GM18511 (cell line): ENCODE measurements around the gene P2RX7.
"Not testable (repeated sequence)": the region's sequence is repeated elsewhere in the genome, so short reads cannot be mapped to it uniquely, and the experiment has no call there.

Source experiments
- ATAC-seq: cut with Tn5 transposase; IDR thresholded peaks from one replicate; pipeline ENCODE4 v1.9.1; 2021; ENCODE audit warnings: mild to moderate bottlenecking, moderate library complexity; ENCODE audit not compliant: unreplicated experiment

The P2RX7 gene

GRCh38 chr12:121133838-121134237 is 1.2 kb downstream of the P2RX7 start:
- ATAC-seq: no peak

- no peak for ATAC-seq
Measured at GRCh38 chr12:121135320-121135719, 2.6 kb downstream of the P2RX7 start.

- no peak for ATAC-seq
Measured at GRCh38 chr12:121137512-121137911, 4.8 kb downstream of the P2RX7 start.

- no peak for ATAC-seq
Measured at GRCh38 chr12:121138284-121138683, 5.6 kb downstream of the P2RX7 start.

GRCh38 chr12:121139286-121139685 is 6.6 kb downstream of the P2RX7 start:
- no peak for ATAC-seq

- ATAC-seq: no peak
Measured at GRCh38 chr12:121142171-121142950, 9.7 kb downstream of the P2RX7 start.

GRCh38 chr12:121144416-121144914 is 11.8 kb downstream of the P2RX7 start:
- no peak for ATAC-seq

GRCh38 chr12:121145221-121145620 is 12.5 kb downstream of the P2RX7 start:
- no peak for ATAC-seq

GRCh38 chr12:121149289-121149688 is 16.6 kb downstream of the P2RX7 start:
- ATAC-seq: not testable (repeated sequence)

GRCh38 chr12:121154793-121155375 is 22.2 kb downstream of the P2RX7 start:
- no peak for ATAC-seq

GRCh38 chr12:121156365-121156764 is 23.7 kb downstream of the P2RX7 start:
- no peak for ATAC-seq

- ATAC-seq: no peak
Measured at GRCh38 chr12:121158085-121158484, 25.4 kb downstream of the P2RX7 start.

- not testable (repeated sequence) for ATAC-seq
Measured at GRCh38 chr12:121158728-121159351, 26.2 kb downstream of the P2RX7 start.

- ATAC-seq: peak; percentile 46
Measured at GRCh38 chr12:121159467-121160307, 27.0 kb downstream of the P2RX7 start.

GRCh38 chr12:121162384-121162783 is 29.7 kb downstream of the P2RX7 start:
- ATAC-seq: no peak

GRCh38 chr12:121162985-121163384 is 30.3 kb downstream of the P2RX7 start:
- ATAC-seq: no peak

- not testable (repeated sequence) for ATAC-seq
Measured at GRCh38 chr12:121164839-121165238, 32.2 kb downstream of the P2RX7 start.

- no peak for ATAC-seq
Measured at GRCh38 chr12:121165316-121165715, 32.6 kb downstream of the P2RX7 start.

GRCh38 chr12:121166356-121166755 is 33.7 kb downstream of the P2RX7 start:
- no peak for ATAC-seq

- no peak for ATAC-seq
Measured at GRCh38 chr12:121167232-121167820, 34.6 kb downstream of the P2RX7 start.

GRCh38 chr12:121167951-121168350 is 35.3 kb downstream of the P2RX7 start:
- no peak for ATAC-seq
